Eye (tissue), 1 donor: Measurements from ENCODE around the gene ARSA.

ENCODE experiments used
- DNase-seq: peaks from one replicate; pipeline ENCODE4 v3.0.0-alpha.2; 2015

ARSA gene

GRCh38 chr22:50603511-50604255 lies 24.3 kb downstream of the ARSA start:
- no peak for DNase-seq

- no peak for DNase-seq
These were observed 25.6 kb downstream of the ARSA start for GRCh38 chr22:50602338-50602700.

GRCh38 chr22:50601669-50602337 lies 26.1 kb downstream of the ARSA start:
- no peak for DNase-seq

- DNase-seq = peak; percentile 64
These were observed 26.8 kb downstream of the ARSA start for GRCh38 chr22:50600967-50601668.

GRCh38 chr22:50600538-50600937 lies 27.4 kb downstream of the ARSA start, which contains the start of gene MAPK8IP2:
TSS of gene MAPK8IP2 (plus strand) at chr22:50600793. CDS start at chr22:50600819, 26 bp downstream.
- peak; percentile 42 for DNase-seq

- DNase-seq = peak; percentile 76
These were observed 28.0 kb downstream of the ARSA start for GRCh38 chr22:50599816-50600455.

GRCh38 chr22:50597097-50597496 lies 30.9 kb downstream of the ARSA start:
- no peak for DNase-seq

- DNase-seq = no peak
These were observed 32.8 kb downstream of the ARSA start for GRCh38 chr22:50595189-50595588.

- no peak for DNase-seq
These were observed 40.5 kb downstream of the ARSA start for GRCh38 chr22:50587407-50587806.

GRCh38 chr22:50586416-50586815 lies 41.5 kb downstream of the ARSA start:
- DNase-seq = no peak

- no peak for DNase-seq
These were observed 42.2 kb downstream of the ARSA start for GRCh38 chr22:50585781-50586180.

- DNase-seq = no peak
These were observed 42.7 kb downstream of the ARSA start for GRCh38 chr22:50585238-50585637.

GRCh38 chr22:50584106-50585096 lies 43.6 kb downstream of the ARSA start:
- no peak for DNase-seq

- peak; percentile 3 for DNase-seq
These were observed 44.6 kb downstream of the ARSA start for GRCh38 chr22:50583294-50583861.

- DNase-seq = peak; percentile 99
These were observed 45.3 kb downstream of the ARSA start, which contains the start of gene CHKB for GRCh38 chr22:50582493-50583293. TSS of gene CHKB (minus strand) at chr22:50582849. CDS start at chr22:50582781, 68 bp downstream.

- DNase-seq = peak; percentile 50
These were observed 45.9 kb downstream of the ARSA start for GRCh38 chr22:50581950-50582492.

- no peak for DNase-seq
These were observed 46.7 kb downstream of the ARSA start for GRCh38 chr22:50581031-50581949.

GRCh38 chr22:50579752-50580151 lies 48.2 kb downstream of the ARSA start:
- no peak for DNase-seq

- peak; percentile 2 for DNase-seq
These were observed 49.1 kb downstream of the ARSA start for GRCh38 chr22:50578776-50579310.
